Natural killer cell (primary cell): ENCODE results near the gene WNT4. TPM values are rescaled to one million over a fixed set of nuclear protein-coding genes. Genes with fewer than 3 reads are reported as not detected.

ENCODE experiments used
- ATAC-seq, 3 donors: fragments of 150-1000 bp in 2 of 3; fragments of 200-7000 bp in 1 of 3; cut with Tn5 transposase; 1 replicate in 1 of 3; 2 replicates in 2 of 3; pipeline ENCODE4 v1.10.0; 2021; ENCODE audit warnings: mild to moderate bottlenecking in 2 of 3, moderate library complexity in 2 of 3
- DNase-seq, 2 donors: peaks; one replicate each; pipeline versions ENCODE4 v3.0.0 to v3.0.0-alpha.2; 2013 to 2021; ENCODE audit warnings: mixed read lengths in 1 of 2
- H3K27ac ChIP-seq: one replicate; pipeline ENCODE4 v1.5.1; 2013; ENCODE audit warnings: mild to moderate bottlenecking, low read length
- H3K27me3 ChIP-seq: one replicate; pipeline ENCODE4 v1.6.1; 2013; ENCODE audit warnings: low read length; ENCODE audit not compliant: control insufficient read depth, insufficient read depth
- H3K36me3 ChIP-seq: one replicate; pipeline ENCODE4 v1.6.1; 2013; ENCODE audit warnings: low read length; ENCODE audit not compliant: control insufficient read depth, insufficient read depth
- H3K4me1 ChIP-seq: one replicate; pipeline ENCODE4 v1.6.1; 2013; ENCODE audit warnings: low read length; ENCODE audit not compliant: control insufficient read depth, insufficient read depth
- H3K4me3 ChIP-seq: one replicate; pipeline ENCODE4 v1.5.1; 2013; ENCODE audit warnings: low read length
- H3K9me3 ChIP-seq: one replicate; pipeline ENCODE4 v1.6.1; 2013; ENCODE audit warnings: low read length; ENCODE audit not compliant: control insufficient read depth, insufficient read depth
- H3K27ac Mint-ChIP-seq, 2 donors: one replicate each; pipeline ENCODE4 v1.8.0; 2022; ENCODE audit warnings: mild to moderate bottlenecking in 2 of 2, mixed read lengths in 2 of 2, moderate library complexity in 1 of 2
- H3K27me3 Mint-ChIP-seq, 2 donors: one replicate each; pipeline ENCODE4 v1.8.0; 2022; ENCODE audit warnings: low read depth in 2 of 2, mixed read lengths in 2 of 2
- H3K36me3 Mint-ChIP-seq: one replicate; pipeline ENCODE4 v1.8.0; 2022; ENCODE audit warnings: mixed read lengths
- H3K4me1 Mint-ChIP-seq, 2 donors: one replicate each; pipeline ENCODE4 v1.8.0; 2022; ENCODE audit warnings: mixed read lengths in 2 of 2
- H3K4me3 Mint-ChIP-seq: one replicate; pipeline ENCODE4 v1.8.0; 2022; ENCODE audit warnings: mild to moderate bottlenecking, moderate library complexity, mixed read lengths
- H3K9me3 Mint-ChIP-seq, 2 donors: one replicate each; pipeline ENCODE4 v1.8.0; 2022; ENCODE audit warnings: mixed read lengths in 2 of 2
- CTCF ChIP-seq: fragments of 200-600 bp; IDR thresholded peaks from one replicate; pipeline ENCODE4 v1.8.0; 2022; ENCODE audit warnings: antibody characterized with exemption
- WGBS: methylation state at CpG from one replicate; pipeline ENCODE4 v1.1.7; 2013; ENCODE audit warnings: missing lambda C conversion rate; ENCODE audit not compliant: insufficient coverage; 5-methylcytosine and 5-hydroxymethylcytosine counted together
- intact Hi-C: fragments of 100-400 bp; cut with micrococcal nuclease; formaldehyde crosslinking; loops from one replicate; pipeline ENCODE4 v1.14.2; 2022
- total RNA-seq, 4 donors: library from RNA; stranded (reverse); fragments of 120-200 nt in 1 of 4; gene quantifications; one replicate each; pipeline versions ENCODE4 v1.2.3 to v1.2.4, GENCODE V29; 2013 to 2022

The WNT4 gene
- total RNA-seq, 3 donors from 2014 or later (not counting 1 experiment from before 2014, with no cell fraction given), result not detected

DNA sequence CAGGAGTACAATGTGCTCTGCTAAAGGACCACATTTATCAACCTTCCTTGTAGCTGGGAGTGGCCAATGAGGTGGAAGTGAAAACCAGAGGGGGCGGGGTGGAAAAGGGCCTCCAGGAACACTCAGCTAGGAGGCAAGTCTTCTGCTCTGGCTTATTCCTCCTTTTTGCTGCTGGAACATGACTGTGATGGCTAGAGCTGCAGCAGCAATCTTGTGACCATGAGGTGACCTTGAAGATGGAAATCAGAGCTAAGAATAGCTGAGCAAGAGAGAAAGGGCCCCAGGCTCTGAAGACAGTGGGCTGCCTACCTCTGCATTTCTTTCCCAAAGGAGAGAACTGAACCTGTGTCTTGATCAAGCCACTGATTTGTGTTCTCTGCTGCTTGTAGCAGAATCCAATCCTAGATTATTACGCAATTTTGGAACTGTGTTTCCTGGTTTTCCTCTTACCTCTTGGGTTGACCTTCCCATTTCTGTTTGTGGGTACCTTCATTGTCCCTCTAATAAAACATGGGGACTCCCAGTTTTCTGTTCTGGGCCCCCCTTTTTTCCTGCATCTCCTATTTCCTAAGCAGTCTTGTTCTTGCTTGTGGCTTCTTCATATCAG, 36.4 kb upstream of the WNT4 start:
- no peak for DNase-seq
- Mint-ChIP-seq H3K9me3 (no peaks in the 10 kb centered on the region), H3K27ac (no peak overlapping the region), H3K27me3 (peaks cover 10 to 13% of the 10 kb centered on the region in 2 donors), H3K4me1 (peaks cover 0 to 5% of the 10 kb centered on the region in 2 donors), H3K36me3 (no peaks in the 10 kb centered on the region), H3K4me3 (no peak overlapping the region)
- no peaks in the 10 kb centered on the region for H3K9me3 ChIP-seq
- no peaks in the 10 kb centered on the region for H3K4me1 ChIP-seq
- no peak for ATAC-seq
- TF ChIP-seq CTCF, result no peak
- no peaks in the 10 kb centered on the region for H3K36me3 ChIP-seq
- H3K27ac ChIP-seq, result no peak overlapping the region
- H3K27me3 ChIP-seq, result no peaks in the 10 kb centered on the region
- H3K4me3 ChIP-seq, result no peak overlapping the region
- WGBS, result 98% methylated on average over 2 of the region's 2 CpGs
- intact Hi-C loops, result no loop called here

- Histone ChIP-seq H3K27me3 (no peaks in the 10 kb centered on the region), H3K27ac (no peak overlapping the region), H3K36me3 (no peaks in the 10 kb centered on the region), H3K4me1 (no peaks in the 10 kb centered on the region), H3K9me3 (no peaks in the 10 kb centered on the region), H3K4me3 (no peak overlapping the region)
- H3K36me3 Mint-ChIP-seq, result no peaks in the 10 kb centered on the region
- DNase-seq (no peak), ATAC-seq (no peak)
- intact Hi-C loops, result no loop called here
- H3K9me3 Mint-ChIP-seq, result no peaks in the 10 kb centered on the region
- WGBS, result 77% methylated on average over 8 of the region's 9 CpGs
- TF ChIP-seq CTCF, result no peak
- no peak overlapping the region for H3K4me3 Mint-ChIP-seq
- peaks cover 9% of the 10 kb centered on the region in 2 donors for H3K27me3 Mint-ChIP-seq
- peak overlapping the region in 1 of 2 donors; percentile 50 for H3K27ac Mint-ChIP-seq
- H3K4me1 Mint-ChIP-seq, result peaks cover 0 to 5% of the 10 kb centered on the region in 2 donors
Observed at GRCh38 chr1:22177354-22178003, 34.6 kb upstream of the WNT4 start.

GRCh38 chr1:22176258-22176657, 33.4 kb upstream of the WNT4 start:
- peaks cover 0 to 5% of the 10 kb centered on the region in 2 donors for H3K4me1 Mint-ChIP-seq
- no peak overlapping the region for H3K4me3 Mint-ChIP-seq
- no peaks in the 10 kb centered on the region for H3K36me3 Mint-ChIP-seq
- Histone ChIP-seq H3K4me1 (no peaks in the 10 kb centered on the region), H3K9me3 (no peaks in the 10 kb centered on the region), H3K27me3 (no peaks in the 10 kb centered on the region), H3K36me3 (no peaks in the 10 kb centered on the region), H3K27ac (no peak overlapping the region), H3K4me3 (no peak overlapping the region)
- H3K9me3 Mint-ChIP-seq, result no peaks in the 10 kb centered on the region
- intact Hi-C loops, result no loop called here
- WGBS, result 37% methylated on average over 5 of the region's 5 CpGs
- no peaks in the 10 kb centered on the region for H3K27me3 Mint-ChIP-seq
- no peak for TF ChIP-seq CTCF
- ATAC-seq (no peak), DNase-seq (peak in 1 of 2 donors; percentile 10)
- peak overlapping the region in 1 of 2 donors; percentile 30 for H3K27ac Mint-ChIP-seq
